Neural progenitor cell (in vitro differentiated cells): ENCODE data around the gene CPXM1. TPM values are rescaled to one million over a fixed set of nuclear protein-coding genes. Genes with fewer than 3 reads are reported as not detected.

Experiments used
- DNase-seq: peaks from one replicate; pipeline ENCODE4 v3.0.0-alpha.2; 2016; ENCODE audit warnings: low spot score
- H2AFZ ChIP-seq: fragments of 200-600 bp; sonication (generic); replicated peaks from 2 replicates; pipeline ENCODE4 v1.6.1; 2016; ENCODE audit warnings: antibody characterized with exemption
- H3F3A ChIP-seq: fragments of 200-600 bp; sonication (generic); 2 replicates; pipeline ENCODE4 v1.6.1; 2016; ENCODE audit warnings: antibody characterized with exemption, low read depth
- H3K27ac ChIP-seq: fragments of 200-600 bp; sonication (generic); 2 replicates; pipeline ENCODE4 v1.5.1; 2016; ENCODE audit warnings: mild to moderate bottlenecking
- H3K27me3 ChIP-seq: fragments of 200-600 bp; sonication (generic); 2 replicates; pipeline ENCODE4 v1.6.1; 2016; ENCODE audit warnings: mild to moderate bottlenecking, moderate library complexity
- H3K36me3 ChIP-seq: fragments of 200-600 bp; sonication (generic); 2 replicates; pipeline ENCODE4 v1.5.1; 2016
- H3K4me1 ChIP-seq: fragments of 200-600 bp; sonication (generic); 2 replicates; pipeline ENCODE4 v1.6.1; 2016; ENCODE audit warnings: mixed run types
- H3K4me2 ChIP-seq: fragments of 200-600 bp; sonication (generic); 2 replicates; pipeline ENCODE4 v1.6.1; 2016
- H3K4me3 ChIP-seq: fragments of 200-600 bp; sonication (generic); 2 replicates; pipeline ENCODE4 v1.5.1; 2016
- H3K79me2 ChIP-seq: fragments of 200-600 bp; sonication (generic); 2 replicates; pipeline ENCODE4 v1.6.1; 2016; ENCODE audit warnings: low read depth
- H3K9ac ChIP-seq: fragments of 200-600 bp; sonication (generic); 2 replicates; pipeline ENCODE4 v1.6.1; 2016
- H3K9me3 ChIP-seq: fragments of 200-600 bp; sonication (generic); 2 replicates; pipeline ENCODE4 v1.5.1; 2016; ENCODE audit warnings: low read depth
- H4K20me1 ChIP-seq: fragments of 200-600 bp; sonication (generic); 2 replicates; pipeline ENCODE4 v1.6.1; 2016; ENCODE audit warnings: low read depth
- H3K27ac Mint-ChIP-seq: 3 replicates; pipeline ENCODE4 v1.8.0; 2021; ENCODE audit warnings: mixed read lengths
- H3K27me3 Mint-ChIP-seq: 2 replicates; pipeline ENCODE4 v1.8.0; 2022; ENCODE audit warnings: low read depth, mild to moderate bottlenecking, inconsistent platforms, moderate library complexity, mixed read lengths; ENCODE audit not compliant: insufficient read depth
- H3K36me3 Mint-ChIP-seq: 3 replicates; pipeline ENCODE4 v1.8.0; 2021; ENCODE audit warnings: mixed read lengths
- H3K4me1 Mint-ChIP-seq: 3 replicates; pipeline ENCODE4 v1.8.0; 2021; ENCODE audit warnings: mixed read lengths
- H3K4me3 Mint-ChIP-seq: 3 replicates; pipeline ENCODE4 v1.8.0; 2021; ENCODE audit warnings: mild to moderate bottlenecking, moderate library complexity, mixed read lengths
- H3K9me3 Mint-ChIP-seq: 3 replicates; pipeline ENCODE4 v1.8.0; 2020; ENCODE audit warnings: mixed read lengths
- EZH2 ChIP-seq: fragments of 200-600 bp; sonication (generic); IDR thresholded peaks from 2 replicates; pipeline ENCODE4 v1.6.1; 2017; ENCODE audit warnings: antibody characterized with exemption, mild to moderate bottlenecking, moderate library complexity
- EZH2phosphoT487 ChIP-seq: fragments of 200-600 bp; sonication (generic); IDR thresholded peaks from 2 replicates; pipeline ENCODE4 v1.6.1; 2017; ENCODE audit warnings: antibody characterized with exemption
- total RNA-seq: library from RNA; depleted of rRNA; stranded (reverse); fragments of >200 nt; gene quantifications from 2 replicates; pipeline ENCODE4 v1.2.3, GENCODE V29; 2015; ENCODE audit warnings: low replicate concordance
- TF ChIP-seq, protein P1 (sequence below): fragments of 200-600 bp; sonication (generic); IDR thresholded peaks from 2 replicates; pipeline ENCODE4 v1.5.1; 2017; ENCODE audit warnings: antibody characterized with exemption, mild to moderate bottlenecking

Gene CPXM1
- total RNA-seq, 1 donor from 2014 or later: 76.3 TPM

DNA sequence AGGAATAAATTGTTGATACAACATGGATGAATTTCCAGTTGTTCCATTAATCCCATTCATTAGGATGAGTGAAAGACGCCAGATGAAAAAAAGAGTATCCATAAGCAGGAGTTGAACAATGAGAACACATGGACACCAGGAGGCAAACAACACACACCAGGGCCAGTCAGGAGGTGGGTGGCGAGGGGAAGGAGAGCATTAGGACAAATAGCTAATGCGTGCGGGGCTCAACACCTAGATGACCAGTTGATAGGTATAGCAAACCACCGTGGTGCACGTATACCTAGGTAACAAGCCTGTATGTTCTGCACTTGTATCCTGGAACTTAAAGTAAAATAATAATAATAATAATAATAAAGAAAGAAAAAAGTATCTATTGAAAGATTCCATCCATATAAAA, 28.9 kb upstream of the CPXM1 start:
- Histone ChIP-seq H3F3A (no peaks in the 10 kb centered on the region), H3K79me2 (no peaks in the 10 kb centered on the region), H3K27ac (no peak overlapping the region), H3K9me3 (no peaks in the 10 kb centered on the region), H3K4me3 (no peak overlapping the region), H3K4me1 (peaks cover 3% of the 10 kb centered on the region), H4K20me1 (no peaks in the 10 kb centered on the region), H3K36me3 (no peaks in the 10 kb centered on the region), H2AFZ (no peak overlapping the region), H3K27me3 (peaks cover 45% of the 10 kb centered on the region), H3K9ac (no peak overlapping the region), H3K4me2 (no peak overlapping the region)
- Mint-ChIP-seq H3K4me1 (peaks cover 4% of the 10 kb centered on the region), H3K9me3 (no peaks in the 10 kb centered on the region), H3K4me3 (no peak overlapping the region), H3K36me3 (peaks cover 6% of the 10 kb centered on the region), H3K27ac (no peak overlapping the region), H3K27me3 (no peaks in the 10 kb centered on the region)
- no peak for TF ChIP-seq EZH2phosphoT487
- TF ChIP-seq, protein P1, sequence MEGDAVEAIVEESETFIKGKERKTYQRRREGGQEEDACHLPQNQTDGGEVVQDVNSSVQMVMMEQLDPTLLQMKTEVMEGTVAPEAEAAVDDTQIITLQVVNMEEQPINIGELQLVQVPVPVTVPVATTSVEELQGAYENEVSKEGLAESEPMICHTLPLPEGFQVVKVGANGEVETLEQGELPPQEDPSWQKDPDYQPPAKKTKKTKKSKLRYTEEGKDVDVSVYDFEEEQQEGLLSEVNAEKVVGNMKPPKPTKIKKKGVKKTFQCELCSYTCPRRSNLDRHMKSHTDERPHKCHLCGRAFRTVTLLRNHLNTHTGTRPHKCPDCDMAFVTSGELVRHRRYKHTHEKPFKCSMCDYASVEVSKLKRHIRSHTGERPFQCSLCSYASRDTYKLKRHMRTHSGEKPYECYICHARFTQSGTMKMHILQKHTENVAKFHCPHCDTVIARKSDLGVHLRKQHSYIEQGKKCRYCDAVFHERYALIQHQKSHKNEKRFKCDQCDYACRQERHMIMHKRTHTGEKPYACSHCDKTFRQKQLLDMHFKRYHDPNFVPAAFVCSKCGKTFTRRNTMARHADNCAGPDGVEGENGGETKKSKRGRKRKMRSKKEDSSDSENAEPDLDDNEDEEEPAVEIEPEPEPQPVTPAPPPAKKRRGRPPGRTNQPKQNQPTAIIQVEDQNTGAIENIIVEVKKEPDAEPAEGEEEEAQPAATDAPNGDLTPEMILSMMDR: no peak
- TF ChIP-seq EZH2: no peak
- no peak for DNase-seq

DNA sequence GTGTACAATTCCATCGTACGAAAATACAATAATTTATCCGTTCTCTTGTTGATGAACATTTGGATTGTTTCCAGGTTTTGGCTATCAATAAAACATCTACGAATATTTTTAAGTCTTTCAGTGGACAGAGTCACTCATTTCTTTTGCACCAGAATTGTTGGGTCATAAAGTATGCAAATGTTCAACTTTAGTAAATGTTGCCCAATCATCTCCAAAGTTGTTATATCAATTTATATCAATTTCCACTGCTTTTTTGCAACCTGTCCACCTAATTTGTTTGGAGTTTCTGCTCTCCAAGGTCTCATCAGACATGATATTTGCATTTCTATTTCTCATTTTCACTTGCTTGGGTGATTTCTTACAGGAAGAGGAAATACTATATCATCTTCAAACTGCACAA, 26.2 kb upstream of the CPXM1 start:
- Histone ChIP-seq H3K27ac (no peak overlapping the region), H3K4me2 (no peak overlapping the region), H3K9ac (no peak overlapping the region), H3K79me2 (no peaks in the 10 kb centered on the region), H3K4me3 (no peak overlapping the region), H3K36me3 (no peaks in the 10 kb centered on the region), H2AFZ (no peak overlapping the region), H3K9me3 (no peaks in the 10 kb centered on the region), H4K20me1 (no peaks in the 10 kb centered on the region), H3K4me1 (peaks cover 9% of the 10 kb centered on the region), H3F3A (peaks cover 5% of the 10 kb centered on the region), H3K27me3 (peaks cover 52% of the 10 kb centered on the region)
- H3K27me3 Mint-ChIP-seq: no peaks in the 10 kb centered on the region
- no peak overlapping the region for H3K27ac Mint-ChIP-seq
- TF ChIP-seq EZH2phosphoT487 (no peak), EZH2 (no peak)
- TF ChIP-seq, protein P1: no peak
- no peak overlapping the region for H3K4me3 Mint-ChIP-seq
- no peak for DNase-seq
- H3K9me3 Mint-ChIP-seq: peaks cover 1% of the 10 kb centered on the region
- H3K4me1 Mint-ChIP-seq: peaks cover 6% of the 10 kb centered on the region
- no peaks in the 10 kb centered on the region for H3K36me3 Mint-ChIP-seq

DNA sequence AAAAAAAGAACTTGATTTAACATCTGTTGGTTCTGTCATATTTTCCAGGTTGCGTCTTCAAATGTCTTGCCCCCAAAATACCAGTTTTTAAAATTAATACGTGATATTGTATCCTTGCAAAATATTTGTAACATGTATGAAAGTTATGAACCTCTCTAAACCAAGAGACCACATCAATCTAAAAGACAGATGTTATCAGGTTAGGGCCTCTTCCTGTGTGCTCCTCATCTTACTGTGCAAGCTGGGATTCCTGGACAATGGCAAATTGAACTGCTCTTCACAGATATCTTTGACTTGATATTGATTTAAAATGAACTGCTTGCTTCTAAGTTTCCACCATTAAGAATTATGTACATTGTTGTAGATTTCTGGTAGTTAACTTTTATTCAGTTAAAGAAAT, 25.3 kb upstream of the CPXM1 start:
- H3K9ac ChIP-seq: no peak overlapping the region

More for the DNA sequence above, 25.3 kb upstream of the CPXM1 start:
- Histone ChIP-seq H3K9me3 (no peaks in the 10 kb centered on the region), H3K4me3 (no peak overlapping the region), H3K79me2 (no peaks in the 10 kb centered on the region), H2AFZ (no peak overlapping the region), H3K27ac (no peak overlapping the region), H3K4me2 (no peak overlapping the region), H3K27me3 (peaks cover 61% of the 10 kb centered on the region), H4K20me1 (no peaks in the 10 kb centered on the region), H3K4me1 (peaks cover 10% of the 10 kb centered on the region), H3F3A (peaks cover 8% of the 10 kb centered on the region), H3K36me3 (no peaks in the 10 kb centered on the region)
- H3K9me3 Mint-ChIP-seq: peaks cover 4% of the 10 kb centered on the region
- H3K4me3 Mint-ChIP-seq: no peak overlapping the region
- no peak for DNase-seq
- TF ChIP-seq EZH2phosphoT487 (no peak), EZH2 (no peak)
- TF ChIP-seq, protein P1: no peak
- H3K27ac Mint-ChIP-seq: no peak overlapping the region
- H3K4me1 Mint-ChIP-seq: peaks cover 8% of the 10 kb centered on the region
- H3K27me3 Mint-ChIP-seq: no peaks in the 10 kb centered on the region
- no peaks in the 10 kb centered on the region for H3K36me3 Mint-ChIP-seq
